ENCODE results near the gene SRF.

Gene SRF

GRCh38 chr6:43189776-43190304 is 18.8 kb downstream of the SRF start:
- no peak overlapping the region for H3K4me3 ChIP-seq (ENCODE audit: low read depth, low read length)
- no peak for TF ChIP-seq CTCF (IDR thresholded peaks at IDR 0.05; ENCODE audit: low read depth, low read length, missing control alignments)
- DNase-seq (ENCODE audit: low read depth): no peak

GRCh38 chr6:43192911-43193310 is 21.8 kb downstream of the SRF start:
- no peak overlapping the region for H3K4me3 ChIP-seq (ENCODE audit: low read depth, low read length)
- DNase-seq (ENCODE audit: low read depth): no peak
- no peak for TF ChIP-seq CTCF (IDR thresholded peaks at IDR 0.05; ENCODE audit: low read depth, low read length, missing control alignments)

- no peak for TF ChIP-seq CTCF (IDR thresholded peaks at IDR 0.05; ENCODE audit: low read depth, low read length, missing control alignments)
- no peak for DNase-seq (ENCODE audit: low read depth)
These were observed 22.9 kb downstream of the SRF start for GRCh38 chr6:43193929-43194328.

GRCh38 chr6:43196337-43196736 is 25.3 kb downstream of the SRF start:
- TF ChIP-seq CTCF (IDR thresholded peaks at IDR 0.05; ENCODE audit: low read depth, low read length, missing control alignments): no peak
- H3K4me3 ChIP-seq (ENCODE audit: low read depth, low read length): no peak overlapping the region

More at GRCh38 chr6:43193929-43194328, 22.9 kb downstream of the SRF start:
- H3K4me3 ChIP-seq (ENCODE audit: low read depth, low read length): no peak overlapping the region

GRCh38 chr6:43199912-43200311 is 28.8 kb downstream of the SRF start:
- TF ChIP-seq CTCF (IDR thresholded peaks at IDR 0.05; ENCODE audit: low read depth, low read length, missing control alignments): no peak
- no peak overlapping the region for H3K4me3 ChIP-seq (ENCODE audit: low read depth, low read length)
- DNase-seq (ENCODE audit: low read depth): no peak

More at GRCh38 chr6:43196337-43196736, 25.3 kb downstream of the SRF start:
- DNase-seq (ENCODE audit: low read depth): no peak

GRCh38 chr6:43200541-43200940 is 29.5 kb downstream of the SRF start:
- DNase-seq (ENCODE audit: low read depth): no peak
- no peak for TF ChIP-seq CTCF (IDR thresholded peaks at IDR 0.05; ENCODE audit: low read depth, low read length, missing control alignments)
- no peak overlapping the region for H3K4me3 ChIP-seq (ENCODE audit: low read depth, low read length)

- DNase-seq (ENCODE audit: low read depth): no peak
- no peak for TF ChIP-seq CTCF (IDR thresholded peaks at IDR 0.05; ENCODE audit: low read depth, low read length, missing control alignments)
- no peak overlapping the region for H3K4me3 ChIP-seq (ENCODE audit: low read depth, low read length)
These were observed 31.4 kb downstream of the SRF start for GRCh38 chr6:43202451-43202850.
